GM23338 (cell line): ENCODE data around the gene GAS6.
"Not testable (repeated sequence)": the region's sequence is repeated elsewhere in the genome, so short reads cannot be mapped to it uniquely, and the experiment has no call there.

Experiments
- CREB1 ChIP-seq: fragments of 250-450 bp; sonication (Bioruptor Pico); IDR thresholded peaks from 2 replicates; pipeline ENCODE4 v1.5.0; 2020; ENCODE audit warnings: low read depth, mild to moderate bottlenecking, moderate library complexity
- EZH2 ChIP-seq: fragments of 200-600 bp; sonication (generic); IDR thresholded peaks from one replicate; pipeline ENCODE4 v1.8.0; 2017; ENCODE audit warnings: antibody characterized with exemption, mild to moderate bottlenecking, low read depth; ENCODE audit not compliant: unreplicated experiment
- EZH2phosphoT487 ChIP-seq: fragments of 200-600 bp; sonication (generic); IDR thresholded peaks from one replicate; pipeline ENCODE4 v1.8.1; 2018; ENCODE audit warnings: antibody characterized with exemption; ENCODE audit not compliant: unreplicated experiment
- JUNB ChIP-seq: IDR thresholded peaks from one replicate; pipeline ENCODE4 v1.6.1; 2016; ENCODE audit warnings: antibody characterized with exemption; ENCODE audit not compliant: unreplicated experiment
- NANOG ChIP-seq: IDR thresholded peaks from 2 replicates; pipeline ENCODE4 v1.6.1; 2016; ENCODE audit warnings: antibody characterized with exemption, borderline replicate concordance
- POLR2AphosphoS5 ChIP-seq: IDR thresholded peaks from 2 replicates; pipeline ENCODE4 v1.6.1; 2016; ENCODE audit warnings: antibody characterized with exemption, low read depth
- STAT1 ChIP-seq: IDR thresholded peaks from one replicate; pipeline ENCODE4 v1.6.1; 2016; ENCODE audit warnings: antibody characterized with exemption; ENCODE audit not compliant: unreplicated experiment
- TF ChIP-seq, protein P1 (sequence below), 2 experiments: fragments of 200-600 bp in 1 of 2; sonication (generic) in 1 of 2; conservative IDR thresholded peaks; 2 replicates each; pipeline versions ENCODE4 v1.5.1 to v1.6.1; 2016 to 2017; ENCODE audit warnings: antibody characterized with exemption in 2 of 2, low read depth in 2 of 2, mild to moderate bottlenecking in 2 of 2, moderate library complexity in 1 of 2
- TF ChIP-seq, protein P2 (sequence below): IDR thresholded peaks from one replicate; pipeline ENCODE4 v1.6.1; 2018; ENCODE audit warnings: antibody characterized with exemption; ENCODE audit not compliant: unreplicated experiment

DNA sequence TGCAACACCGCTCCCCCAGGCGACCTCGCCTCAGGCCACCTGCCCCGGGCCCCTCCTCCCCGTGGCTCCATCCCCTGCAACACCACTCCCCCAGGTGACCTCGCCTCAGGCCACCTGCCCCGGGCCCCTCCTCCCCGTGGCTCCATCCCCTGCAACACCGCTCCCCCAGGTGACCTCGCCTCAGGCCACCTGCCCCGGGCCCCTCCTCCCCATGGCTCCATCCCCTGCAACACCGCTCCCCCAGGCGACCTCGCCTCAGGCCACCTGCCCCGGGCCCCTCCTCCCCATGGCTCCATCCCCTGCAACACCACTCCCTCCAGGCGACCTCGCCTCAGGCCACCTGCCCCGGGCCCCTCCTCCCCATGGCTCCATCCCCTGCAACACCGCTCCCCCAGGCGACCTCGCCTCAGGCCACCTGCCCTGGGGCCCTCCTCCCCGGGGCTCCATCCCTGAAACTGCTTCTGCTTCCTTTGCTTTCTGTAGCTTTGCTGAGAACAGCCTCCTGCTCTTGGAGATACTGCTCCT lies 33.4 kb downstream of the GAS6 start:
- not testable (repeated sequence) for TF ChIP-seq EZH2, JUNB, POLR2AphosphoS5, CREB1, EZH2phosphoT487, STAT1, NANOG
- TF ChIP-seq, protein P1, sequence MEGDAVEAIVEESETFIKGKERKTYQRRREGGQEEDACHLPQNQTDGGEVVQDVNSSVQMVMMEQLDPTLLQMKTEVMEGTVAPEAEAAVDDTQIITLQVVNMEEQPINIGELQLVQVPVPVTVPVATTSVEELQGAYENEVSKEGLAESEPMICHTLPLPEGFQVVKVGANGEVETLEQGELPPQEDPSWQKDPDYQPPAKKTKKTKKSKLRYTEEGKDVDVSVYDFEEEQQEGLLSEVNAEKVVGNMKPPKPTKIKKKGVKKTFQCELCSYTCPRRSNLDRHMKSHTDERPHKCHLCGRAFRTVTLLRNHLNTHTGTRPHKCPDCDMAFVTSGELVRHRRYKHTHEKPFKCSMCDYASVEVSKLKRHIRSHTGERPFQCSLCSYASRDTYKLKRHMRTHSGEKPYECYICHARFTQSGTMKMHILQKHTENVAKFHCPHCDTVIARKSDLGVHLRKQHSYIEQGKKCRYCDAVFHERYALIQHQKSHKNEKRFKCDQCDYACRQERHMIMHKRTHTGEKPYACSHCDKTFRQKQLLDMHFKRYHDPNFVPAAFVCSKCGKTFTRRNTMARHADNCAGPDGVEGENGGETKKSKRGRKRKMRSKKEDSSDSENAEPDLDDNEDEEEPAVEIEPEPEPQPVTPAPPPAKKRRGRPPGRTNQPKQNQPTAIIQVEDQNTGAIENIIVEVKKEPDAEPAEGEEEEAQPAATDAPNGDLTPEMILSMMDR (conservative IDR thresholded peaks at IDR 0.05; ENCODE audit: low read depth in 2 of 2), result not testable (repeated sequence)
- TF ChIP-seq, protein P2, sequence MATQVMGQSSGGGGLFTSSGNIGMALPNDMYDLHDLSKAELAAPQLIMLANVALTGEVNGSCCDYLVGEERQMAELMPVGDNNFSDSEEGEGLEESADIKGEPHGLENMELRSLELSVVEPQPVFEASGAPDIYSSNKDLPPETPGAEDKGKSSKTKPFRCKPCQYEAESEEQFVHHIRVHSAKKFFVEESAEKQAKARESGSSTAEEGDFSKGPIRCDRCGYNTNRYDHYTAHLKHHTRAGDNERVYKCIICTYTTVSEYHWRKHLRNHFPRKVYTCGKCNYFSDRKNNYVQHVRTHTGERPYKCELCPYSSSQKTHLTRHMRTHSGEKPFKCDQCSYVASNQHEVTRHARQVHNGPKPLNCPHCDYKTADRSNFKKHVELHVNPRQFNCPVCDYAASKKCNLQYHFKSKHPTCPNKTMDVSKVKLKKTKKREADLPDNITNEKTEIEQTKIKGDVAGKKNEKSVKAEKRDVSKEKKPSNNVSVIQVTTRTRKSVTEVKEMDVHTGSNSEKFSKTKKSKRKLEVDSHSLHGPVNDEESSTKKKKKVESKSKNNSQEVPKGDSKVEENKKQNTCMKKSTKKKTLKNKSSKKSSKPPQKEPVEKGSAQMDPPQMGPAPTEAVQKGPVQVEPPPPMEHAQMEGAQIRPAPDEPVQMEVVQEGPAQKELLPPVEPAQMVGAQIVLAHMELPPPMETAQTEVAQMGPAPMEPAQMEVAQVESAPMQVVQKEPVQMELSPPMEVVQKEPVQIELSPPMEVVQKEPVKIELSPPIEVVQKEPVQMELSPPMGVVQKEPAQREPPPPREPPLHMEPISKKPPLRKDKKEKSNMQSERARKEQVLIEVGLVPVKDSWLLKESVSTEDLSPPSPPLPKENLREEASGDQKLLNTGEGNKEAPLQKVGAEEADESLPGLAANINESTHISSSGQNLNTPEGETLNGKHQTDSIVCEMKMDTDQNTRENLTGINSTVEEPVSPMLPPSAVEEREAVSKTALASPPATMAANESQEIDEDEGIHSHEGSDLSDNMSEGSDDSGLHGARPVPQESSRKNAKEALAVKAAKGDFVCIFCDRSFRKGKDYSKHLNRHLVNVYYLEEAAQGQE, result not testable (repeated sequence)
